HK-2 (cell line): Measurements from ENCODE around the gene PIK3IP1.
"Not testable (repeated sequence)": the region's sequence is repeated elsewhere in the genome, so short reads cannot be mapped to it uniquely, and the experiment has no call there.

Experiments used
- DNase-seq: peaks from one replicate; pipeline ENCODE4 v3.0.0-alpha.2; 2018; ENCODE audit not compliant: unreplicated experiment

The PIK3IP1 gene

DNA sequence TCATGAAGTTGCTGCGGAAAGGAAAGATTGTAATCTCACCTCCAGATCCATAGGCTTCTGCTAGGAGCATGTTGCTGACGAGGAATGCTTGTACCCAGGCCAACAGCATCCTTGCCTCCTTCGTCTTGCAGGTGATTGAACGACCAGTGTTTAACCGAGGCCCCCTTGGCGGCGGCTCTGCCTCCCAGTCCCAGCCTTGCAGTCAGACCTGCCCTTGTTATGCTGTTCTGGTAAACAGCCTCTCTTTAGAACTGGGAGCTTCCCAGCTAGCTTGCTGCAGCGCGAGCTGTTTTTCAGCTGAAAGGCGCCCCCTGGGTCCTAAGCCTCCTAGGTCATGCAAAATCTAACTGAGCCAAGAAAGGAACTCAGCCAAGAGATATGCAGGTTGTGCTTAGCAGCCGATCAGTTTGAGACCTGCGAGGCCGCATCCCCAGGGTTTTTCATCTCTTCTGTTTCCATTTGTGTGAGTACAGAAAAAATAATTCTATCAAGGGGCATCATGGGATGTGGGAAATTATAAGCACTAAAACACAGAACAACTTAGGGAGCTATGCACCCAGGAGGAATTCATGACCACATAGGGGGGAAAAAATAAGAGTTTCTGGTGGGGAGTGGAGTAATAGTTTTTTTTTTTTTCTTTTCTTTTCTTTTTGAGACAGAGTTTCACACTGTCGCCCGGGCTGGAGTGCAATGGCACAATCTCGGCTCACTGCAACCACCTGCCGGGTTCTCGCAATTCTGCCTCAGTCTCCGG, at the start of gene PIK3IP1:
PIK3IP1 (minus strand) TSS at position 253 of the 754 bp plus-strand sequence; CDS start at position 109, 144 bp downstream.
- peak; percentile 67 for DNase-seq

DNA sequence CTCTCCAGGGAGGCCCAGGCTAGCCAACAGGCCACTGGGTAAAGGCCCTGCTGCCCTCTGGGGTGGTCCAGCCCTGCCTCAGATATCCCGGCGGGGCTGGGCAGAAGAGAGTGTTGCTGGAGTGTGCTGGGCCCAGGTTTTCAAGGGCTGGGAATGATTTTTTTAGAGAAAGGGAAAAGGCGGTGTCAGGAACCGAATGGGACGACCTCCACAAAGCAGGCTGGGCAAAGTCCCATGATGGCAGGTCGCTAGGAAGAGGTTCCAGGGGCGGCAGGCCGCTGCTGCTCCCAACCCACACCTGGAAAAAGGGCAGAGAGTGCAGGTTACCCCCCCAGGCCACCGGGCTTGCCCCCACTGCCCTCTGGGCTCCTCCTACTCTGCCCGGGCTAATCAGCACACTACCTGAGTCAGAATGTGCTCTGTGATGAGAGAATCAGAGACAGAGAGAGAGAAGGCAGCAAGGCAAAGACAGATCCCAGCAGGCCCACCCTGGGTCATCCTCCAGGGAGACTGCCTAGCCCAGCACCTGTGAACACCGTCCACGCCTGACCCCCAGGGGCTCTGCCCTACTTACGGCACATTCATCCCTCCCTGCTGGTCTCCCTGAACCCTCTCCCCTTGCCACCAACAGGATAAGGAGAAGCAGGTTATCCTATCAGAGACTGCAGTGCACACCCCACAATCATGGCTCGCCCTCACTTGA, 49.2 kb upstream of the PIK3IP1 start:
- DNase-seq, result no peak

DNA sequence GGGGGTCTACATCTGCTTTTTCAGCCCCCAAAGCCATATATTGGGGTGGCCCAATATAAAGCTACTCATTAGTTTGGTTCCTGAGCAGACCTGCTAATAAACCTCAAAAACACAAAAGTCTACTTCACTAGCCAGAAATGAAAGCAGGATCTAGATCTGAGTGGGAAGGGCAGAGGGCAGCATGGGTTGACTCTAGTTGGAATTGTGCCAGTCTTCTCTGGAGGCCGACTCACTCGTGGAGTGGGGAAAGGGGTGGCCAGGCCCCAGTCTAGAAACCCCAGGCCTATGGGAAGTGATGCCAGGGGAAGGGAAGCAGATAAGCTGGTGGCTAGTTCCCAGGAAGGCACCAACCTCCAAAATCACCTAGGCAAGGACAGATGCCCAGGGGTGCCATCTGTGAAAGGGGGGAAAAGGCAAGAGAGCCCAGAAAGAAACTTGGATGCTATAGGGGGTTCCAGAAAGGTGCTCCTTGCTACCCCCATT, 48.5 kb upstream of the PIK3IP1 start:
- DNase-seq, result no peak

GRCh38 chr22:31340360-31340759, 48.1 kb upstream of the PIK3IP1 start:
- no peak for DNase-seq

GRCh38 chr22:31339148-31339832, 47.0 kb upstream of the PIK3IP1 start:
- DNase-seq, result no peak

- peak; percentile 24 for DNase-seq
Measured at GRCh38 chr22:31337178-31337577, 44.9 kb upstream of the PIK3IP1 start.

DNA sequence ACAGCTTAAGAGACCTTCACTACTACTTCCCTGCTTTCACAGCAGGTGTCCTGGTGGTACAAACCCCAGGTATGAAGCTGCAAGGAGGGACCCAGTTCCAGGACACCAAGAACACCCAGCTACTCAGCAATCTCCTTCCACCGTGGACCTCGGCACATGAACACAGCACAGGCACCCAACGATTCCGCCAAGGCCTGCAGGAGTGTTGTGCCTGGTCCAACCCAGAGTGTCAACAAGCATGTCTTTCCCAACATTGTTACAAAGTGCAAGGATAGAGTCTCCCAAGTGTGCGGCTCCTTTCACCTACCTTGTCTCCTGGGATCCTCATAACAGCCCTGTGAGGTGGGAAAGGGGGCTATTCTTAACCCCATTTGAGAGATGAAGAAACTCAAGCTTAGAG, 42.0 kb upstream of the PIK3IP1 start:
- DNase-seq, result no peak

DNA sequence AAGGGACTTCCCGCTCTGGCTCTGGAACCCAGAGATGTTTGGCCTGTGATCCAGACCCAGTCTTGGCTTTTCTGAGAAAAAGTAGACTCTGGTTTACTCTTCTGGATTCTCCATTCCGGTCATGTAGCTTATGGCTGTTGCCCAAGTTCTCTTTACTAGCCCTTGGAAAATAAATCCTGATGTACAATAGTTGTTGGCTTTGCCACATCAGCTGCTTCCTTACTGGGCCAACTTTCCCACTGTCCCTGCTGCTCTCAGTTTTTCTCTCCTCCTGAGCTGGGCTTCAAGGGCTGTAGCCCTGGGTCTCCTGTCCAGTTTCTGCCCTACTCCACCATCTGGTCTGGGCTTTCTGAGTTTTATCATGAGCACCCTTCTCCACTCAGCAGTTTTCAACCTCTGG, 41.4 kb upstream of the PIK3IP1 start:
- DNase-seq, result no peak

- no peak for DNase-seq
Measured at GRCh38 chr22:31332886-31333285, 40.6 kb upstream of the PIK3IP1 start.

DNA sequence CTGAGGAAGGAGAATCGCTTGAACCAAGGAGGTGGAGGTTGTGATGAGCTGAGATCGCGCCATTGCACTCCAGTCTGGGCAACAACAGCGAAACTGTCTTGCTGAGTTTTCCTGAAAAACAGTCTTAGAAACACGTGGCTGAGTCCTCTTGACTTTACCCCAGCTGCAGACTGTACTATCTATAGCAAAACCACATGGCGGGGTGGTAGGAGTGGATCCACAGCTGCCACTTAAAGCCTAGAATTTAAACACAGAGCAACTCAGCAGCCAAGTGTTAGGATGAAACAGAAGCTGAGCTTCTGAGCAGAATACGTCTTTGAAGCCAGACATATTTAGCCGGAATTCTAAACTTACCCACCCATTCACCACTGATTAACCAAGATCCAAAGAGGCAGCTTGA, 39.7 kb upstream of the PIK3IP1 start:
- DNase-seq, result no peak

DNA sequence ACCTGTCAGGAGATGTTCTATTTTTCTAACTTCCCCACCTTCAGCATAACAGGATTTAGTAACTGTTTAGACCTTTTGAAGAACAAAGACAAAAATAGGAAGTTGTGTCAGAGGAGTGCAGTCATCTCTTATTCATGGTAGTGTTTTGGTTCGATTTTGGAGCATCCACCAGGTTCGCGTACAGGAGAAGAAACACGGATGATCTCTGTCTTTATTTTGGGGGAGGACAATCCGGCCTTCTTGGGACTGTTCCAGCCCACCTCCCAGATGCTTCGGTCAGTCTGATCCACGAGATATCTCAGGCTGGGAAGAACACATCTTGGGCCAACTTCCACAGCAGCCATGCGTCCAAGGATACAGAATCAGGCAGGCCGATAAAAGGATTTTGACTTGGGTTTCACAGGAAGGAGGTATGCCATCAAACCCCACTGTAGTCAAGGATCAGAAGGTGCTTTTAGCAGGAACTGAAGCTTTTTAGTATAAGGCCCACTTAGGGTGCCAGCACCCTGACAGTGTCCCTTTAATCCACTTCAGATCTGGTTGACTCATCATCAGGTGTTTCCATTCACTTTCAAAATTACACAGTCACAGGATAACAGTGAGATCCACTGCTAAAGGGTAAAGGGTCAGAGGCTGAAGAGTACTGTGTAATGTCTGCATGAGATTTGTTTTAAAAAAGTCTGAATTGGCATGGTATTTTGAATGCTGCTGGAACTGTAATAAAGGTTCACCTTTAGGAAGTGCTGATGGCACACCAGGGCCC, 37.3 kb upstream of the PIK3IP1 start:
- DNase-seq, result no peak

- DNase-seq, result no peak
Measured at GRCh38 chr22:31329029-31329428, 36.7 kb upstream of the PIK3IP1 start.

- DNase-seq, result no peak
Measured at GRCh38 chr22:31328544-31328960, 36.3 kb upstream of the PIK3IP1 start.

DNA sequence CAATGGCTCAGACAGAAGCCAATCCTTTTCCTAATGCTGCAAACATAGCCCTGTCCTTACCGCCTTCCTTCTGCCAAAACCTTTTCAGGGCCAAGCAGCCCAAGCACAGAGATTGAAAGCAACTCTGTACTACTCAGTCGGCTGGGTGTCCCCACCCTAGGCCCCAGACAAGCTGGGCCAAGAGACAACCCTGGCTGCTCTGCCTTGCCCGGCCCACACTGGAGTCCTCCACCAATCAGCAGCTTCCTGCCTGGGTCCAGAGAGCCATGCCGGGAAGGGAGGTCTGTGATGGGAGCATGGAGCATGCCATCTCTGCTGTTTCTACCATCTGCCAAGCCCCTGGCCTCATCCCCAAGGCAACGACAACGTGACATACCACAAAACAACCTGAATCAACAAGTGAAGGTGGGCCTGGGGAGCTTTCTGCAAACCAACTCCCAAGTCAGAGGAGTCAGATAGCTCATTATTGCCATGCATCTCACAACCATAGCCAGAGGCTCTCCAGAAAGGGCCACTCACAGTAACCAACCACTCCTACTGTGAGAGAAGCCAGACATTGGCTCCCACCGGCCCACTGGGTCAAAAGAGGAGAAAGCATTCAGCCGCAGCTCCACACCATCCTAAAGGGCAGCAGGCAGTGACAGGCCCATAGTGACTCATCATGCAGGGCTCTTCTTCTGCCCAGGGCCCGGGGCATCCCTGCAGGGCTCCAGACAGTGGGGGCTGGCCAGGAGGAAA, 35.7 kb upstream of the PIK3IP1 start:
- no peak for DNase-seq

GRCh38 chr22:31326877-31327276, 34.6 kb upstream of the PIK3IP1 start:
- no peak for DNase-seq

DNA sequence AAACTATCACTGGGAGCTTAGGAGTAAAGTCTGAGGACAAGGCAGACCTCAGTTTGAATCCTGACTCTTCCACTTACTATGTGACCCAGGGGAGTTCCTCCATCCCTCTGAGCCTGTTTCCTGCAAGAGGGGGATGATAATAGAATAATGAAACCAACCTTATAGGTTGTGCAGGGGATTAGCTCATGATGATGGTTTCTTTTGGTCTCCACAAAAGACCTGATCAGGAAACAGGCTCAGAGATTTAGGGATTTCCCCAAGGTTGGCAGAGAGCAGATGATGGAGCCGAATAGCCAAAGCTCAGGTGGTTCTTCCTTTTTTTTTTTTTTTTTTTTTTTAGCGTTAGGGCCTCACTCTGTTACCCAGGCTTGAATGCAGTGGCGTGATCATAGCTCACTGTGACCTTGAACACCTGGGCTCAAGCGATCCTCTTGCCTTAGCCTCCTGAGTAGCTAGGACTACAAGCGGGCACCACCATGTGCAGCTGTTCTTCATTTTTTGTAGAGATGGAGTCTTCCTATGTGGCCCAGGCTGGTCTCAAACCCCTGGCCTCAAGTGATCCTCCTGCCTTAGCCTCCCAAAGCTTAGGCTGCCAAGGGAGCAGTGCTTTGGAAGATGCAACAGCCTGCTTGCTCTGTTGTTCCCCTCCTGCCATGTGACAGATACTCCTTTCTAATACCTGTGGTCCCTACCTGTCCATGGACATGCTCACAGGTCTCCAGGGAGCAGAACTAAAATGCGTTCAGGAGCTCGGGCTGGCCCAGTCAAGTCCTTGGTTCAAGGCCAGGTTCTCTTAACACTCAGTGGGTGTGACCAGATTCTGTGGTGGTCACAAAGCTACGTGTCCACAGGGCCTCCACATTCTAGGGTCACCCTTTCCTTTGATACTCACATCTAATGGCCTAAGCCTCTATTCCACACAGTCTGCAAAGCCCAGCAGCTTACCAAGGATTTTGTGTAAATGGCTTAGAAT, 31.6 kb upstream of the PIK3IP1 start:
- no peak for DNase-seq

DNA sequence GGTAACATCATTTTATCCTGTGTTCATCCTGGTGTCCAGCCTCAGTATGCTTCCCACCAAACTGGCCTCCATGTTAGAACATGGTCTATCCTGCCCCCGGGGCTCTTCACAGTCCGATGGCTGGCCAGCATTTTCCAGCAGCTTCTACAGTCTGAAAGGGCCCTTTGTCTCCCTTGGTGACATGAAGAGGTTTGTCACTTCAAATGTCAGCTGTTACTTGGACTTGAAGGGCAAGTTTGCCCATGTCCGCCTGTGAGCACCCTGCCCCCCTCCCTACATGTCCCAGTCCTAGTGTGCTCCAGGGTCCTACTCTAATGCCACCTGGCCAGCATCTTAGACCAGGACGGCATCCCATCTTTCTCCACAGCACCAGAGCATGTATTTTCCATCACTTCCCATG, 29.1 kb upstream of the PIK3IP1 start:
- no peak for DNase-seq

DNA sequence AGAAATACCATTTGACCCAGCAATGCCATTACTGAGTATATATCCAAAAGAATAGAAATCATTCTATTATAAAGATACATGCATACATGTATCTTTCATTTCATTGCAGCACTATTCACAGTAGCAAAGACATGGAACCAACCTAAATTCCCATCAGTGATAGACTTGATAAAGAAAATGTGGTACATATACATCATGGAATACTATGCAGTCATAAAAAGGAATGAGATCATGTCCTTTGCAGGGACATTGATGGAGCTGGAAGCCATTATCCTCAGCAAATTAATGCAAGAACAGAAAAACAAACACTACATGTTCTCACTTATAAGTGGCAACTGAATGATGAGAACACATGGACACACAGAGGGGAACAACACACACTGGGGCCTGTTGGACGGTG, 21.9 kb upstream of the PIK3IP1 start:
- not testable (repeated sequence) for DNase-seq

DNA sequence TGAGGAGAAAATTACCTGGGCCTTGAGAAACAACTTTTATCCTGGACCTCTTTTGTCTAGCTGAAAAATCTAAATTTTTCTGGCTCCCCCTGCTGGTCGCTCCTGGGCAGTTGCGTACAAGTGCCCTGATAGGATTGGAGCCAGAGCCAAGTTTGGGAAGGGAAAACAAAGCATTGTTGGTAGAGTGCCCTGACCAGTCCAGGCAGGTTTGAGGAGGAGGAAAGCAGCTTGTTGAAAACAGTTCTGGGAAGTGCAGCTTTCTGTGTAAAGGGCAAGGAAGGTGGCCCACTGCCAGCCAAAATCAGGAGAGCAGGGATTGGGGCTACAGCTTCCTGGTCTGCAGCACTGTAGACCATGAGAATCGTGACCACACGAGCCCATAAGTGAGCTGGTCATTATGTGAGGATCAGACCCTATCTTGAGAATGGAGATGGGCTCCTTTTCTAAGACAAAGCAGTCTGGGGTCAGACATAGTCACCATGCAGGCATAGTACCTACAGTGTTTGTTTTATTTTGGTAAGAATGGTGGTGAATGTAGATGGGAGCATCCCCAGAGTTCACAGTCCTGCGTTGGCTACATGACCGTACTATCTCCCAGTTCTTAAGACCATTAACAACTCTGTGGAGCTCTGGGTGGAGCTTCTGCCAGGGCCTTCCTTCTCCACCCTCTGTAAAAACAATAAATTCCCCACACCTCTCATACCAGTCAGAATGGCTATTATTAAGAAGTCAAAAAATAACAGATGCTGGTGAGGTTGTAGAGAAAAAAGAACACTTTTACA, 21.3 kb upstream of the PIK3IP1 start:
- DNase-seq, result peak; percentile 29
